Osteoblast (primary cell): ENCODE data around the gene SF3B6. TPM values are rescaled to one million over a fixed set of nuclear protein-coding genes. Genes with fewer than 3 reads are reported as not detected.

Experiments used
- DNase-seq: peaks from one replicate; pipeline ENCODE4 v3.0.0; 2011; ENCODE audit warnings: low spot score, mixed read lengths; ENCODE audit not compliant: insufficient read length; ENCODE audit errors: missing footprints
- H2AFZ ChIP-seq: 2 replicates; pipeline ENCODE4 v1.6.0; 2011; ENCODE audit warnings: mild to moderate bottlenecking, low read length
- H3K27ac ChIP-seq: 2 replicates; pipeline ENCODE4 v1.5.1; 2011; ENCODE audit warnings: mild to moderate bottlenecking, low read depth, low read length, moderate library complexity
- H3K27me3 ChIP-seq: 2 replicates; pipeline ENCODE4 v1.6.0; 2012; ENCODE audit warnings: mild to moderate bottlenecking, control low read depth, inconsistent platforms, low read length, moderate library complexity; ENCODE audit not compliant: insufficient read depth
- H3K36me3 ChIP-seq: 2 replicates; pipeline ENCODE4 v1.5.1; 2011; ENCODE audit warnings: mild to moderate bottlenecking, low read length, control low read depth, moderate library complexity; ENCODE audit not compliant: insufficient read depth
- H3K4me1 ChIP-seq: 2 replicates; pipeline ENCODE4 v1.5.1; 2011; ENCODE audit warnings: mild to moderate bottlenecking, low read length, control low read depth, moderate library complexity; ENCODE audit not compliant: insufficient read depth
- H3K4me2 ChIP-seq: 2 replicates; pipeline ENCODE4 v1.6.0; 2011; ENCODE audit warnings: mild to moderate bottlenecking, low read length; ENCODE audit not compliant: insufficient read depth
- H3K4me3 ChIP-seq: fragments of 200-600 bp; sonication (generic); 3 replicates; pipeline ENCODE4 v1.5.1; 2012; ENCODE audit warnings: mild to moderate bottlenecking, low read length, inconsistent platforms; ENCODE audit not compliant: insufficient read depth
- H3K79me2 ChIP-seq: 2 replicates; pipeline ENCODE4 v1.6.0; 2012; ENCODE audit warnings: mild to moderate bottlenecking, low read length, control low read depth, inconsistent platforms; ENCODE audit not compliant: insufficient read depth
- H3K9me3 ChIP-seq: 2 replicates; pipeline ENCODE4 v1.5.1; 2011; ENCODE audit warnings: low read depth, low read length, control low read depth
- H4K20me1 ChIP-seq: 2 replicates; pipeline ENCODE4 v1.6.0; 2012; ENCODE audit warnings: mild to moderate bottlenecking, low read length, control low read depth; ENCODE audit not compliant: insufficient read depth
- total RNA-seq: library from RNA; depleted of rRNA; stranded (reverse); fragments of >200 nt; gene quantifications from 2 replicates; pipeline ENCODE4 v1.2.3, GENCODE V29; 2012
- TF ChIP-seq, protein P1 (sequence below): IDR thresholded peaks from 2 replicates; pipeline ENCODE4 v1.5.1; 2011; ENCODE audit warnings: mild to moderate bottlenecking, low read depth, low read length, moderate library complexity; ENCODE audit errors: extremely low read depth

The SF3B6 gene
- total RNA-seq, 1 donor, result 96.6 TPM

GRCh38 chr2:24048769-24049484, 27.2 kb downstream of the SF3B6 start:
- peaks cover 21% of the 10 kb centered on the region for H3K79me2 ChIP-seq
- no peak overlapping the region for H3K27ac ChIP-seq
- no peaks in the 10 kb centered on the region for H3K36me3 ChIP-seq
- peak overlapping the region; percentile 16 for H2AFZ ChIP-seq
- no peaks in the 10 kb centered on the region for H4K20me1 ChIP-seq
- H3K4me2 ChIP-seq, result peak overlapping the region; percentile 86
- DNase-seq, result peak; percentile 48
- TF ChIP-seq, protein P1, sequence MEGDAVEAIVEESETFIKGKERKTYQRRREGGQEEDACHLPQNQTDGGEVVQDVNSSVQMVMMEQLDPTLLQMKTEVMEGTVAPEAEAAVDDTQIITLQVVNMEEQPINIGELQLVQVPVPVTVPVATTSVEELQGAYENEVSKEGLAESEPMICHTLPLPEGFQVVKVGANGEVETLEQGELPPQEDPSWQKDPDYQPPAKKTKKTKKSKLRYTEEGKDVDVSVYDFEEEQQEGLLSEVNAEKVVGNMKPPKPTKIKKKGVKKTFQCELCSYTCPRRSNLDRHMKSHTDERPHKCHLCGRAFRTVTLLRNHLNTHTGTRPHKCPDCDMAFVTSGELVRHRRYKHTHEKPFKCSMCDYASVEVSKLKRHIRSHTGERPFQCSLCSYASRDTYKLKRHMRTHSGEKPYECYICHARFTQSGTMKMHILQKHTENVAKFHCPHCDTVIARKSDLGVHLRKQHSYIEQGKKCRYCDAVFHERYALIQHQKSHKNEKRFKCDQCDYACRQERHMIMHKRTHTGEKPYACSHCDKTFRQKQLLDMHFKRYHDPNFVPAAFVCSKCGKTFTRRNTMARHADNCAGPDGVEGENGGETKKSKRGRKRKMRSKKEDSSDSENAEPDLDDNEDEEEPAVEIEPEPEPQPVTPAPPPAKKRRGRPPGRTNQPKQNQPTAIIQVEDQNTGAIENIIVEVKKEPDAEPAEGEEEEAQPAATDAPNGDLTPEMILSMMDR, result no peak
- H3K4me1 ChIP-seq, result peaks cover 20% of the 10 kb centered on the region
- peak overlapping the region; percentile 77 for H3K4me3 ChIP-seq
- H3K9me3 ChIP-seq, result no peaks in the 10 kb centered on the region
- peaks cover 3% of the 10 kb centered on the region for H3K27me3 ChIP-seq

DNA sequence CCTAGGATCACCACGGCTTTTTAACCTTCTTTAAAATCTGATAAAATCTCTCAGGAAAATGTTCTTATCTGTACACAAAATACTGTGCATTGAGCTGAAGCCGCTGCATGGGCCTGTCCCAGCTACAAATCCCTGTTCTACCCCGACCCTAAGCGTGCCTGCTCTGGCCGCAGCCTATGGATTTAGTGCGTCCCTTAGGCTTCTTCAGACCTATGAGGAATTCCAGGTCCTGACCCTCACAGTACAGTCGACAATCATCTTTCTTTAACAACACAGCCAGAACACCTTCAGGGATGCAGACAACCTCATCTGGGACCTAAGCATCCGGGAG, 28.5 kb downstream of the SF3B6 start:
- no peak for DNase-seq
- TF ChIP-seq, protein P1, result no peak
- no peaks in the 10 kb centered on the region for H3K36me3 ChIP-seq
- H3K27me3 ChIP-seq, result peaks cover 3% of the 10 kb centered on the region
- no peaks in the 10 kb centered on the region for H4K20me1 ChIP-seq
- no peaks in the 10 kb centered on the region for H3K9me3 ChIP-seq
- H3K27ac ChIP-seq, result no peak overlapping the region
- peaks cover 27% of the 10 kb centered on the region for H3K79me2 ChIP-seq
- peak overlapping the region; percentile 99 for H3K4me3 ChIP-seq
- peak overlapping the region; percentile 66 for H3K4me2 ChIP-seq
- peak overlapping the region; percentile 97 for H2AFZ ChIP-seq
- H3K4me1 ChIP-seq, result peaks cover 20% of the 10 kb centered on the region

DNA sequence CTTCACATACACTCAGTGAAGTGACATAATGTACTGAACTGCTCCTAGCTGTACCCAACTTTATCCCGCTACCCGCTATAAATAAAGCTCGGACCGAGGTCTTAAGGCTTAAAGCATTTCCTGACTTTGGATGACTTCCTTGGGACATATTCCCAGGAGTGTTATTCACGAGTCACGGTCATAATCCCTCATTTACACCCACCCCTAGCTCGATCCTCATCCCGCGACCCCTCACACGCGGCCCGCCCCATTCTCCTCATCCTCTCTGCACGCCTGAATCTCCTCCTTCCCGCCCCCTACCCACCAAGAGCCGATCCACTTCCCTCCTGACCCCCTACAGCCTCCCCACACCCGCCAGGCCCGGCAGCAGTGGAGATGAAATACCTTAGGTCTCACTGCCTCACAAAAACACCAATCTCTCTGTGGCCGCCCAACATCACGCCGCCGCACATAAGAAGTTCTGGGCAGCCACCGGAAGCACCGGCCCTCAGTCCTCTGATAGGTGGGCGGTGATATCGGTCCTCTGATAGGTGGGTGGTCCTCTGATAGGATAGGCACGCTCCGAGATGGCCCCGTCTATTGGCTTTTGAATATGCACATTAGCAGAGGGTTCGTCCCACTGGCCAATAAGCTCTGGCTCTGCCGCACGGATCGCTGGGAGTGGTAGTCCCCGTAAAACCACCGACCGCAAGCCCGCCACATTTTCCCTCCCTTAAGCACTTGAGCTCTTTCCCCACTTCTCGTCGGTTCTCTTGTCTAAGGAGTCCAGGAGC, 29.0 kb downstream of the SF3B6 start, which contains the start of gene WDCP:
TSS of gene WDCP (minus strand) at position 462 of the 773 bp plus-strand sequence. CDS start 7,897 bp downstream, outside the sequence.
- Histone ChIP-seq H3K36me3 (no peaks in the 10 kb centered on the region), H3K9me3 (no peaks in the 10 kb centered on the region), H3K4me1 (peaks cover 20% of the 10 kb centered on the region), H3K27me3 (peaks cover 3% of the 10 kb centered on the region), H2AFZ (peak within 1 kb of the TSS; percentile 97), H3K4me2 (peak within 1 kb of the TSS; percentile 97), H3K27ac (peak within 1 kb of the TSS; percentile 53), H3K79me2 (peaks cover 27% of the 10 kb centered on the region), H4K20me1 (no peaks in the 10 kb centered on the region), H3K4me3 (peak within 1 kb of the TSS; percentile 99)
- DNase-seq, result peak; percentile 97
- TF ChIP-seq, protein P1, result no peak

DNA sequence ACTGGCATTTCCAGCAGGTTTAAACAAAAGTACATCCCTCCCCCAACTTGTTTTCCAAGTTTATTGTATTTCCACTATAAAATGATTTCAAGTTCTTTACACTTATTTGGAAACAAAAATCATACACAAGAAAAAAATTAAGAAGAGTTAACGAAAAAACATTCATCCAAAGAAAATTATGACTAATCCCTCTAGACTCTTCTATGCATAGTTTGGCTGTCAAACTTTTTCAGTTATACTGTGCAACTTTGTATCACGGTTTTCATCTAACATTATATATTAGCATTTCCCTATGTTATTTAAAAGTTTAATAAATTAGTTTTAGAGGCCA, 29.6 kb downstream of the SF3B6 start:
- Histone ChIP-seq H3K36me3 (no peaks in the 10 kb centered on the region), H2AFZ (peak overlapping the region; percentile 97), H4K20me1 (no peaks in the 10 kb centered on the region), H3K4me3 (peak overlapping the region; percentile 99), H3K79me2 (peaks cover 27% of the 10 kb centered on the region), H3K27me3 (peaks cover 3% of the 10 kb centered on the region), H3K27ac (peak overlapping the region; percentile 53), H3K4me2 (peak overlapping the region; percentile 97), H3K4me1 (peaks cover 20% of the 10 kb centered on the region), H3K9me3 (no peaks in the 10 kb centered on the region)
- TF ChIP-seq, protein P1, result no peak
- peak; percentile 58 for DNase-seq
